PFSK-1 (cell line): Measurements from ENCODE around the gene SLC25A41.

Source experiments
- FOXP2 ChIP-seq: optimal IDR thresholded peaks from 2 replicates; pipeline ENCODE3; 2011; ENCODE audit warnings: borderline replicate concordance, control low read depth, inconsistent platforms; ENCODE audit not compliant: insufficient read depth; ENCODE audit errors: extremely low read length, extremely low read depth
- POLR2AphosphoS5 ChIP-seq: IDR thresholded peaks from 2 replicates; pipeline ENCODE4 v1.6.1; 2012; ENCODE audit warnings: low read depth, mild to moderate bottlenecking, control low read depth, low read length, moderate library complexity
- REST ChIP-seq, 2 experiments: IDR thresholded peaks; 2 replicates each; pipeline versions ENCODE4 v1.6.1 to v1.8.0; 2011 to 2012; ENCODE audit warnings: low read depth in 2 of 2, low read length in 2 of 2, control low read depth in 1 of 2, inconsistent platforms in 1 of 2, mild to moderate bottlenecking in 1 of 2, moderate library complexity in 1 of 2; ENCODE audit not compliant: insufficient read depth in 1 of 2
- SIN3A ChIP-seq: IDR thresholded peaks from 2 replicates; pipeline ENCODE4 v1.6.1; 2012; ENCODE audit warnings: mild to moderate bottlenecking, low read length, moderate library complexity, borderline replicate concordance; ENCODE audit not compliant: insufficient read depth
- TAF1 ChIP-seq: IDR thresholded peaks from 2 replicates; pipeline ENCODE4 v1.6.1; 2012; ENCODE audit warnings: low read length, control low read depth, borderline replicate concordance; ENCODE audit not compliant: insufficient read depth

The SLC25A41 gene

GRCh38 chr19:6402058-6402457, 31.5 kb downstream of the SLC25A41 start:
- TF ChIP-seq REST (IDR thresholded peaks at IDR 0.05; ENCODE audit: insufficient read depth in 1 of 2, low read depth in 2 of 2, low read length in 2 of 2), result no peak
- no peak for TF ChIP-seq TAF1
- TF ChIP-seq FOXP2, result no peak
- no peak for TF ChIP-seq POLR2AphosphoS5
- TF ChIP-seq SIN3A, result no peak

- TF ChIP-seq FOXP2 (no peak), SIN3A (no peak), REST (IDR thresholded peaks at IDR 0.05; ENCODE audit: insufficient read depth in 1 of 2, low read depth in 2 of 2, low read length in 2 of 2) (no peak), TAF1 (no peak), POLR2AphosphoS5 (no peak)
Observed at GRCh38 chr19:6396305-6396704, 37.3 kb downstream of the SLC25A41 start.

GRCh38 chr19:6394831-6395230, 38.7 kb downstream of the SLC25A41 start:
- TF ChIP-seq FOXP2 (no peak), POLR2AphosphoS5 (no peak), TAF1 (no peak), SIN3A (no peak), REST (IDR thresholded peaks at IDR 0.05; ENCODE audit: insufficient read depth in 1 of 2, low read depth in 2 of 2, low read length in 2 of 2) (no peak)

GRCh38 chr19:6393983-6394412, 39.6 kb downstream of the SLC25A41 start:
- 0 out of 2 replicates have a peak, but pooled peaks have one; percentile 7 for TF ChIP-seq SIN3A
- no peak for TF ChIP-seq REST (IDR thresholded peaks at IDR 0.05; ENCODE audit: insufficient read depth in 1 of 2, low read depth in 2 of 2, low read length in 2 of 2)
- TF ChIP-seq POLR2AphosphoS5, result peak; percentile 31; the same call in 1 of the 2 replicates
